NCI-H2029 (cell line): ENCODE data around the gene CXCL3.
"Not testable (repeated sequence)": the region's sequence is repeated elsewhere in the genome, so short reads cannot be mapped to it uniquely, and the experiment has no call there.

Experiments used
- DNase-seq: peaks from one replicate; lab custom pipeline; 2025; lab: John Stamatoyannopoulos, UW

The CXCL3 gene

DNA sequence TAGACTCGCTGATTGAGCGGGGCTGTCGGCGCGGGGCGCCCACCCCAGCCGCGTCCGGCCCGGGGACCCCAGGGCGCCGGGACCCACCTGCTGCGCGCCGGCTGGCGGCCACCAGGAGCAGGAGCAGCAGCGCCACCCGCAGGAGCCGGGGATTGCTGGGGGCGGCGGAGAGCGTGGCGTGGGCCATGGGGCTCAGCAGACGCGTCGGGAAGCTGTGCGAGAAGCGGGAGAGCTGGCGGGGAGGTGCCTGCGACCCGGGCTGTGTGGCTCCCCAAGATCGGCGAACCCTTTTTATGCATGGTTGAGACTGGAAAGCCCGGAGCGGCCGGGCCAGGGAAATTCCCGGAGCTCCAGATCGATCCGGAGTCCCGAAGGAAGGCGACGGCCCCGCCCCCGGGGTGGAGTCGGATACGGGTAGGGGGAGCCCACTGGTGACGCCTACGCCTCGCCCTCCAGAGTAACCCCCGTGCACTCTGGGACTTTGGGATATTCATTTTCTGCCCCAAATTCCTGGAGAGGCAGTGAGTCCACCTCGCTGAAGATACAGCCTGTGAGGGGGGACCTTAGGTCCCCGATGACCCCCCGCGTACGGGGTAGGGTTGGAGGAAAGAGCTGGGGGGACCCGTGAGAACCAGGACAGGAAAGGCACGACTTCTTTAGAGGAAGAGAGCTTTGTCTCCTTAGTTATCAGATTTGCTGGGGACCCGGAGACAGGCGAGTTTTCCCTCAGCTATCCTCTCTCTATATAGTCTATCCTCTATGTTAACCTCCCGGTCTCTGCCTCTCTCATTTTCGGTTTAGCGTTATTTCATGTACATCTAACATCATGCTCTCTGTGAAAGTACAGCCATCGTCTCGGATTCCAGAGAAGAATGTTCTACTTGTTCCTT, at the start of gene CXCL3:
TSS of gene CXCL3 (minus strand) at position 265 of the 890 bp plus-strand sequence. CDS start at position 187, 78 bp downstream.
- no peak for DNase-seq

DNA sequence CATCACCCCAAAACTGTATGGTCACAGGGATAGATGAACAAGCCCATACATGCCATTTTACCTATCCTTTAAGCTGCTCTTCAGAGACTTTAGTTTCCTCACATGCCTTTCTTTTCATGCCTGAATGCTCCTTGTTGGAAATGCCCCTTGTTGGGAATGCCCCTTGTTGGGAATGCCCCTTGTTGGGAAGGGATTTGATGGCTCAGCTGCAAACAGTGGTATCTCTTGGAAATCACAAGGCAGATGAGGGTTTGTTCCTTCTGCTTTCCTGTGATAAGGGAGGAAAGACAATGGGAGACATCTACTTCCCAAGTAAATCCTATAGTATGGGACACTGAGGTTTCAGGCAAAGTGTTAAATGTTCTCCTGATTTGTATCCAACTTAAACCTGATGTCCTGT, 49.0 kb upstream of the CXCL3 start:
- DNase-seq, result no peak

DNA sequence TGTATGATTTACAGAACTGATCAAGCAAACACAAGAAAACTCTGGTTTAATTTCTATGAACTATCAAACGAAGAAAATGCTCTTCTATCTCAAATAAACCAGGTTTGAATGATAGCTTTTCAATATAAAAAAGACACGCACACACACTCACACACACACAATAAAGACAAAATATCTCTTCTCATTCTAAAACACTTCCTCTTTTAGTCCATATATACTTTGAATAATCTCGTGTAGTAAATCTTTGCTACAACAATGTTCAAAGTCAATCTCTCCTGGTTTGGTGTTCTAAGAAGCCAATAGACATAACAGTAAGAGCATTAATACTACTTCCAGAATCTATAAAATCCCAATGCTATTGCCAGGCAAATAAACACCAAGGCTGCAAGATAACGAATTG, 47.2 kb upstream of the CXCL3 start:
- no peak for DNase-seq

DNA sequence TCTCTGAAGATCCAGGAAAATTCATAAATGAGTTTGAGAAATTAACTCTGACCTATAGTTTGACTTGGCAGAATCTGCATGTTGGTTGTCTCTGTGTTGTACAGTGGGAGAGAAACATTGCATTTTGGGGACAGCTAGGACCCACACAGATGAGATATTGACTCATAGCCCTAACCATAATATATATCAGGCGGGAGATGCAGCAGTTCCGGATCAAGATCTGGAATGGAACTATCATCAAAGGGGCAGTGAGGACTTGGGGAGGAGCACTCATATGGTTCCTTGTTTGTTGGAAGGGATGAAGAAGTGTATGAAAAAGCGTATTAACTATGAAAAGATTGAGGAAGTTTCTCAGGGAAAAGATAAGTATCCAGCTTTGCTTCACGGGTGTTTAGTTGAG, 46.5 kb upstream of the CXCL3 start:
- DNase-seq, result no peak

DNA sequence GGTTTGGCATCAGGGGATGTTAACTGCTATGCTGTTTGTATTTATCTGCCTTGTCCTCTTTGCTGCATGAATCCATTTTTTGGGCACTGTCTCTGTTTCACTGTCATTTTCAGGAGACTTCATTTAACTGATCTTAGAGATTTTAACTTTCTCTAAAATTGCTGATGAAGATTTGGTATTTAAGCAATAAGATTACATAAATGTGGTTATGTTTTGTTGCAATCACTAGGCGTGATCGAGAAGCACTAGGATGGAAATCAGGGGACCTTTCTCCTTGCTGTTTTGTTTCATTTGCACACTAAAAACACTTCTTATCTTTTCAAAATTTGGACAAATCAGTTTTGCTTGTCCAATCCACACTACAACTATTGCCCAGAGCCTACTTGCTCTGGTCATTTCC, 45.1 kb upstream of the CXCL3 start:
- no peak for DNase-seq

DNA sequence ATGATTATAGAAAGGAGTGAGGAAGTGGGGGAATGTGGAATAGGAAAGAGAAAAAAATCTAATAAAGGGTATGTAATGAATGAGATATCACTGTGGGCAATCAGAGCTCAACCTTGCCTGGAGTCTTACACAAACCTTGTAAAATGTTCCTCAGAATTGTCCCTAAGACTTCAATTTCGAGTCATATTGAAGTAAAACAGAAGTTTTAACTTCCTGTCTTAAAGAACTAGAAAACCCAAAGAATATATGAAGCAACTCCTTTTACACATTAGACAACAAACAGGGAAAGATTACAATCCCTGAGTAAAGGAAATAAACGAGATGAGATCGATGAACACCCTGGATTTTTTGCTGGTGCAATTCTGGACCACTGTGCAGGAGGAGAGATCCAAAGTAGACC, 42.5 kb upstream of the CXCL3 start:
- no peak for DNase-seq

DNA sequence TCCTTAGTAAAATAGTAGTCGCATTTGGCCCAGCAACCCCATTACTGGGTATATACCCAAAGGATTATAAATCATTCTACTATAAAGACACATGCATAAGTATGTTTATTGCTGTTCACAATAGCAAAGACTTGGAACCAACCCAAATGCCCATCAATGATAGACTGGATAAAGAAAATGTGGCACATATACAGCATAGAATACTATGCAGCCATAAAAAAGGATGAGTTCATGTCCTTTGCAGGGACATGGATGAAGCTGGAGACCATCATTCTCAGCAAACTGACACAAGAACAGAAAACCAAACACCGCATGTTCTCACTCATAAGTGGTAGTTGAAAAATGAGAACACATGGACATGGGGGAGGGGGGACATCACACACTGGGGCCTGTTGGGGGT, 41.9 kb upstream of the CXCL3 start:
- DNase-seq, result not testable (repeated sequence)

DNA sequence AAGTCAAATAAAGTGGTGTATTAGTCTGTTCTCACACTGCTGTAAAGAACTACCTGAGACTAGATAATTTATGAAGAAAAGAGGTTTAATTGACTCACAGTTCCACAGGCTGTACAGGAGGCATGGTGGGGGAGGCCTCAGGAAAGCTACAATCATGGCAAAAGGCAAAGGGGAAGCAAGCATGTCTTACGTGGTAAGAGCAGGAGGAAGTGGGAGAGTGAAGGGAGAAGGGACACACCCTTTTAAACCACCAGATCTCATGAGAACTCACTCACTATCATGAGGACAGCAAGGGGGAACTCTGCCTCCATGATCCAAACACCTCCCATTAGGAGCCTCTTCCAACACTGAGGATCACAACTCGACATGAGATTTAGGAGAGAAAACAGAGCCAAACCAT, 40.5 kb upstream of the CXCL3 start:
- DNase-seq, result not testable (repeated sequence)

DNA sequence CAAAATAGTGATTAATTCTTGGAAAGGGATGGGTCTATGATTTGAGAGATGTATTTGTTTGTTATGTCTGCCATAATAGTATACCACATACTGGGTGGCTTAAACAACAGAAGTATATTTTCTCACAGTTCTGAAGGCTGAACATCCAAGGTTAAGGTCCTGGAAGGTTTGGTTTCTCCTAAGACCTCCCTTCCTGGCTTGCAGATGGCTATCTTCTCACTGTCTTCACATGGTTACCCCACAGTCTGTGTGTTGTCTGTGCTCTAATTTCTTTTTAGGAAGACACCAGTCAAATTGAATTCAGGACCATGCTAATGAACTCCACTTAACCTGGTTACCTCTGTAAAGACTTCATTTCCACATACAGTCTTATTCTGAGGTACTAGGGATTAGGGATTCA, 34.9 kb upstream of the CXCL3 start:
- no peak for DNase-seq

DNA sequence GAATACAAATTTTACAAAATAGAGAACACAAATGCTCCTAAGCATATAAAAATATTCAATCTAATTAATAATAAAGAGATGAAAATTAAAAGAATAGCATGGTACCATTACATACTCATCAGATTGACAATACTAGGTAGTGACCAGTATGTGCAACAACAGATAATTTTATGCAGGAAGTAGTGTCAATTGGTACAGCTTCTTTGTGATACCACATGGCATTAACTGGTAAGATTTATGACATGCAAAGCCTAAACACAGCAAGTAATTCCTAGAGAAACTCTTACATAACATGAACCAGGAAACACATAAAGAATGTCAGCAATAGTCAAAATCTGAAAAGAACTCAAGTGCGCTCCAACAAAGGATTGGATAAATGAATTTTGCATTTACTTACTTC, 34.2 kb upstream of the CXCL3 start:
- no peak for DNase-seq

GRCh38 chr4:74067586-74067985, 29.1 kb upstream of the CXCL3 start:
- no peak for DNase-seq

DNA sequence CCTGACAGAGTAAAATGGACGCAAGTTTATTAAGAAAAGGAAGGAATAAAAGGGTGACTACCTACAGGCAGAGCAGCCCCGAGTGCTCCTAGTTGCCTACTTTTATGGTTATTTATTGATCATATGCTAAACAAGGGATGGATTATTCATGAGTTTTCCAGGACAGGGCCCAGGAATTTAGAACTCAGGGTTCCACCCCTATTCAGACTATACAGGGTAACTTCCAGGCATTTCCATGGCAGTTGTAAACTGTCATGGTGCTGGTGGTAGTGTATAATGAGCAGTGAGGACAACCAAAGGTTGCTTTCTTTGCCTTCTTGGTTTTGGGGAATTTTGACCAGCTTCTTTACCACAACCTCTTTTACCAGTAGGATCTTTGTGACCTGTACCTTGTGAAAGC, 27.7 kb upstream of the CXCL3 start:
- DNase-seq, result no peak

- no peak for DNase-seq
Observed at GRCh38 chr4:74065115-74065642, 26.7 kb upstream of the CXCL3 start.

DNA sequence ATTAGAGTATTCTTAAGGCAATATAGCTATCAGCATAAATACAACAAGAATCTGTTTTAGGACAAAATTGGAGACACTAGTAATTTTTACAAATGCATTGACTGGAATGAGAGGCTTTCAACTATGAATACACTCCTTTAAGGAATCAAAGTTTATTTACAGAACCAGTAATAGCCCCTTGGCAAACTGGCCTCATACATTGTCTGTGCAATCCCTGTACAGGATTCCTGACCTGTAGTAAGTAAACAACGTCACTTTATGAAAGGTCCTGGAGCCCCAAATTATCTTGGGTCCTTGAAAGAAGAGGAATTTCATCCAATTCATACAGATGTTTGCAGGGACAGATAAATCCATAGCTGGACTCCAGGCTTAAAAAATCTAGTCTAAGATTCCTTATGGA, 25.4 kb upstream of the CXCL3 start:
- DNase-seq, result no peak

DNA sequence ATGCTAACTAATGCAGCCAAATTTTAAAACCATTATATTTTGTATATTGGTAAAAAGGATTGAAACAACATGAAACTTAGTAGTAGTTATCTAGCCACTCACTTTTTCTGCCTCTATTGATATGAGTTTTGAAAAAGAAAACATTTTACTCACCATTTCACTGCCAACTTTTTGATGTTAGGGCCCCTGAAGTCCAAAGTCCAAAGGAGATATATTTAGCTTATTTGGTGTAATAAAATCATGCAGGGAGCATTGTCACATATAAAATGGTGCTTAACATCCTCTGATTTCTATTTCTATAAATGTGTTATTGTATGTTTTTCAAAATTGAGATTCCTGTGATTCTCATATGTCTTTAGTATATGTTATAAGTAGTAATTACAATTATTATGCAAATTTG, 24.5 kb upstream of the CXCL3 start:
- DNase-seq, result no peak

DNA sequence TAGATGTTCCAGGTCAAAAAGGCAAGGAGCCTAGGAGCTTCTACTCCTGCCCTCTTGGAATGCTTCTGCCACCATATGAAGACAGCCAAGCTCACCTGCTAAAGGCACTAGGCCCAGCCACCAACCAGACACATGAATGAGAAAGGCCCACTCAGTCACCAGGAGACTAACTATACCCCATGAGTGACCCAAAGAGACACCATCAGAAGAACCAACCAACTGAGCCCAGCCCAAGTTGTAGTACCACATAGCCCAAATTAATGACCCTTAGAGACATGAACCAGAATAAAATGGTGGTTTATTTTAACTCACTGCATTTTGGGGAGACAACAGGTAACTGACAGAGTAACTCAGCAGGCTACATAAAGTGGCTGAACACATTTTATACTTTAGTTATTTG, 22.9 kb upstream of the CXCL3 start:
- DNase-seq, result no peak

GRCh38 chr4:74059161-74059829, 20.8 kb upstream of the CXCL3 start:
- no peak for DNase-seq

DNA sequence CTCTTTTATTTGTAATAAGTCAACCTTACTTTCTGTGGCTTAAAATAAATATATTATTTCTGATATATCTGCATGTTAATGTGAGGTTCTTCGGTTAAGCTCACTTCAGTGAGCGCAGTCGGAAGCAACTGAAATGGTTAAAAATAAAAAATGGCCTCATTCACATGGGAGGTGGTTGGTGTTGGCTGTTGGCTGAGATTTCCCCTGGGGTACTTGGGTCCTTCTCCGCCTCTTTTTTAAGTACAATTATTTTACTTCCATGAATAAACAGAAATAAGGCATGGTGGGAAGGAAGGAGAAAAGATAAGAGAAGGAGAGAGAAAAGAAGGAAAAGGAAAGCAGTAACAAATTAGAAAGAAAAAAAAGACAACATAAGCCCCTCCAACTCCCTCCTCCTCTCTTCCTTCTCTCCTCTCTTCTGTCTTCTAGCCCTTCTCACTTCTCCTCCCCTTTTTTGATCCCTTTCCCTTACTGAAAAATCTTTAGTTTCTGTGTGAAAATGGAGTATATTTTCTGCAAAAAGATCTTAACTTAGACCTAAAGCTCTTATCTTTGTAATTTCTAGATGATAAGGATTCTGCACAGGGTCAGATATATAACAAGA, 19.7 kb upstream of the CXCL3 start:
- no peak for DNase-seq

DNA sequence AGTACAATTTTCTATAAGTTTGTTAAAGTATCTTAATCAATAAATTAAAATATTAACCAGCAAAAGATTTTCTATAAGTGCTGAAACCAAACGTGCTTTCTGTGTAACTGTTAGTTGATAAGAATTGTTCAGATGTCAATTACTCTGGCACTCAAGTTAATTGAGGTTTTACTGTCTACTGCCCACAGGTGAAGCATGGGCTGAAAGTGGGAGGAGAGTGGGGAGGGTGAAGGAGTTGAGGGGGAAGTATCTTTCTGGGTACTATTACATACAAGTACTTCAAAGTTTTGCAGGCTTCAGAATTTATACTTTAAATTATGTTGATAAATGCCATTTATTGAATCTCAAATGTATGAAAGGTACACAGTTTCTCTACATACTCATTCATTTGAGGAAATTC, 19.1 kb upstream of the CXCL3 start:
- no peak for DNase-seq

DNA sequence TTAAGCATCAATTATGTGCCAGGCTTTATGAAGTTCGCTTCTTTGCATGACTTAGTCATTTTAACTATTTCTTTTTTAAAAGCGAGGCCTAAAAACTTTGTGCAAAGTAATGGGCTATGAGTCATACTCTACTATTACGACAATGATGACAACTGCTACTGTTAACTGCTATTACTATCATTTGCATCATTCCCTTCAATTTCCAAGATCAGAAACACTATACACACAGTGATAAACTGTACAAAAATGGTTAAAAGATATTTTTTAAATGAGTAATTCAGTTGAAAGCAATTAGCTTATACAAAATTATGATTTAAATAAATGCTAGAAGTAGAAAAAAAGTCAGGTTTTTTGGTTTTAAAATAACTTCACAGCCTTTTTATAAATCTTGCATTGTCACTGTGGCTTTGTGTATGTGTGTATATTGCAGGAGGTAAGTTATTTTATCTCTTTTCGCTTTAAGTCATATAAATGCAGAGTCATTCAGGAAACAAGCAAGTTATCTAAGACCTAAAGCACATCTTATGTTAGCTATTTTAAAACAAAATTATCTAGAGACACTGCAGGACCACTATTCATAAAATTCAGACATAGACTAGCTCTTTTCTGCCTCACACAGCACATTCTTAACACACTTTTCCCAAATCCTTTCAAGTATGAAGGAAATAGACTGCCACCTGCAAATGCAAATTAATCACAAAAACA, 18.5 kb upstream of the CXCL3 start:
- DNase-seq, result no peak

GRCh38 chr4:74056114-74056857, 17.8 kb upstream of the CXCL3 start:
- DNase-seq, result no peak

DNA sequence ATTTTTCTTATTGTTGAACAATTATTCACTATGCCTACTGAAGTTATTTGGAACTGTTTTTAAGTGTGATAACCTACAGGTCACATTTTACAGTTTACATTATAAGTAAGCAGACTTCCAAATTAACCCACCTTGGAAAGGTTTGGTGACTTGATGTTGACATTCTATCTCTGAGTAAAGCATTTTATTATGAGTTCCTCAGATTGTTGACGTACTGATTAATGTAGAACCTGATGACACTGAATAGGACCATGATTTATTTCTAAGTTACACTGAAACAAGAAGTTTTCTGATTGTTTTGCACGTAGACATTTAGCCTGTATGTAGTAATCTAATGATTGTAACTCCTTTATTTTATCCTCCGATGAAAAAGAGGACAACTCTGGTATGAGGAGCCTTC, 17.0 kb upstream of the CXCL3 start:
- DNase-seq, result no peak
